NB4 (cell line): Measurements from ENCODE around the gene TBC1D4.
"Not testable (repeated sequence)": the region's sequence is repeated elsewhere in the genome, so short reads cannot be mapped to it uniquely, and the experiment has no call there.

ENCODE experiments used
- DNase-seq: peaks from one replicate; pipeline ENCODE4 v3.0.0; 2010; ENCODE audit warnings: low read depth
- H3K4me3 ChIP-seq: one replicate; pipeline ENCODE4 v1.5.1; 2011; ENCODE audit warnings: mild to moderate bottlenecking, low read depth, low read length, moderate library complexity
- CTCF ChIP-seq: IDR thresholded peaks from one replicate; pipeline ENCODE4 v1.5.1; 2012; ENCODE audit warnings: low read depth, low read length
- MAX ChIP-seq: IDR thresholded peaks from 2 replicates; pipeline ENCODE4 v1.6.1; 2011; ENCODE audit warnings: low read depth, low read length
- MYC ChIP-seq: IDR thresholded peaks from 2 replicates; pipeline ENCODE4 v1.6.1; 2011; ENCODE audit warnings: low read depth, low read length
- POLR2A ChIP-seq: IDR thresholded peaks from 2 replicates; pipeline ENCODE4 v1.6.1; 2011; ENCODE audit warnings: mild to moderate bottlenecking; ENCODE audit not compliant: insufficient read length; ENCODE audit errors: extremely low read depth

The TBC1D4 gene

GRCh38 chr13:75299246-75299645 is 182.7 kb downstream of the TBC1D4 start:
- TF ChIP-seq MYC = no peak
- TF ChIP-seq CTCF = no peak
- no peak for TF ChIP-seq MAX
- no peak for TF ChIP-seq POLR2A
- no peak overlapping the region for H3K4me3 ChIP-seq
- no peak for DNase-seq

- TF ChIP-seq MAX (no peak), CTCF (no peak)
- no peak for DNase-seq
These were observed 185.3 kb downstream of the TBC1D4 start for GRCh38 chr13:75296641-75297040.

GRCh38 chr13:75295201-75295600 is 186.8 kb downstream of the TBC1D4 start:
- TF ChIP-seq MYC (no peak), POLR2A (no peak), MAX (no peak), CTCF (no peak)
- DNase-seq = no peak

More at GRCh38 chr13:75296641-75297040, 185.3 kb downstream of the TBC1D4 start:
- no peak overlapping the region for H3K4me3 ChIP-seq

GRCh38 chr13:75294110-75294509 is 187.9 kb downstream of the TBC1D4 start:
- TF ChIP-seq CTCF (no peak), MAX (no peak), POLR2A (no peak), MYC (no peak)
- no peak for DNase-seq
- H3K4me3 ChIP-seq = no peak overlapping the region

More at GRCh38 chr13:75295201-75295600, 186.8 kb downstream of the TBC1D4 start:
- no peak overlapping the region for H3K4me3 ChIP-seq

- DNase-seq = no peak
- no peak for TF ChIP-seq POLR2A
- no peak for TF ChIP-seq CTCF
- no peak overlapping the region for H3K4me3 ChIP-seq
These were observed 196.7 kb downstream of the TBC1D4 start for GRCh38 chr13:75285310-75285709.

GRCh38 chr13:75279834-75280369 is 202.1 kb downstream of the TBC1D4 start:
- no peak overlapping the region for H3K4me3 ChIP-seq
- no peak for TF ChIP-seq CTCF
- no peak for TF ChIP-seq MAX
- no peak for TF ChIP-seq POLR2A
- no peak for TF ChIP-seq MYC
- no peak for DNase-seq

GRCh38 chr13:75273695-75274094 is 208.3 kb downstream of the TBC1D4 start:
- not testable (repeated sequence) for DNase-seq, H3K4me3 ChIP-seq
